NCI-H748 (cell line): ENCODE results near the gene SNX33.
"Not testable (repeated sequence)": the region's sequence is repeated elsewhere in the genome, so short reads cannot be mapped to it uniquely, and the experiment has no call there.

Source experiments
- DNase-seq: peaks from one replicate; lab custom pipeline; 2025; ENCODE audit not compliant: unreplicated experiment; lab: John Stamatoyannopoulos, UW

The SNX33 gene, protein sequence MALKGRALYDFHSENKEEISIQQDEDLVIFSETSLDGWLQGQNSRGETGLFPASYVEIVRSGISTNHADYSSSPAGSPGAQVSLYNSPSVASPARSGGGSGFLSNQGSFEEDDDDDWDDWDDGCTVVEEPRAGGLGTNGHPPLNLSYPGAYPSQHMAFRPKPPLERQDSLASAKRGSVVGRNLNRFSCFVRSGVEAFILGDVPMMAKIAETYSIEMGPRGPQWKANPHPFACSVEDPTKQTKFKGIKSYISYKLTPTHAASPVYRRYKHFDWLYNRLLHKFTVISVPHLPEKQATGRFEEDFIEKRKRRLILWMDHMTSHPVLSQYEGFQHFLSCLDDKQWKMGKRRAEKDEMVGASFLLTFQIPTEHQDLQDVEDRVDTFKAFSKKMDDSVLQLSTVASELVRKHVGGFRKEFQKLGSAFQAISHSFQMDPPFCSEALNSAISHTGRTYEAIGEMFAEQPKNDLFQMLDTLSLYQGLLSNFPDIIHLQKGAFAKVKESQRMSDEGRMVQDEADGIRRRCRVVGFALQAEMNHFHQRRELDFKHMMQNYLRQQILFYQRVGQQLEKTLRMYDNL

DNA sequence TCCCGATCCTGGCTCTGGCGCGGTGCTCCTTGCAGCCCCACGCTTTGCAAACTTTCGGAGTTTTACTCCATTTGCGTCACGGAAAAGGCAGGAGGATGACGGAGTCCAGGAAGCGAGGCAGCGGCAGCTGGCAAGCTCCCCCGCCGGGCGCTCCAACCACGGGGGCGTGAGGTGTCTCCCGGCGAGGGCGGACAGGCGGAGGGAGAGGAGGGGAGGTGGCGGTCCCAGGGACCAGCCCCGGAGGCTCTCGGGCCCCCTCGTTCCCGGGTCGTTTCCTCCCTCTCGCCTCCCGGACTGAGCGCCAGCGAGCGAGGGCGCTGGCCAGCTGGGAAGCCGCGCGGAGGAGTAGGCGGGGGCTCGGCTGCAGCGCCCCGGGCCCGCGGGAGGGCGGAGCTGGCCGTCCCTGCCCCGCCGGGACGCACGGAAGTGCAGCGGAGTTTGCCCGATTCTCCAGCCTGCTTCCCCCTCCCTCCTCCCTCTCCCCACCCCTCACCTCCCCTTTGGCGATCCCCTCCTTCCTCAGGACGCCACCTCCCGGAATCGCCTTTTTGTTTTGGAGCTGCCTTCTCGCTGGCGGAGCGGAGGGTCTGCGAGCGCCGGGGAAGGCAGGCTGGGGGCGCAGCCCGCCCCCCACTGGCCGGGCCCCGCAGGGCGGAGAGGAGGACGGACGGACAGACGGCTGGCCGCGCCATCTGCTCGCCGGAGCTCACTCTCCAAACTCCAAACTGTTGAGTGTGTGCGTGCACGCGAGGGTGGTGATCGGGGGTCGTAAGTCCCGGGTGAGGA lies at the start of gene SNX33:
SNX33 (plus strand) TSS at position 543 of the 786 bp plus-strand sequence. CDS start 1,191 bp downstream, outside the sequence.
- DNase-seq: peak; percentile 57

DNA sequence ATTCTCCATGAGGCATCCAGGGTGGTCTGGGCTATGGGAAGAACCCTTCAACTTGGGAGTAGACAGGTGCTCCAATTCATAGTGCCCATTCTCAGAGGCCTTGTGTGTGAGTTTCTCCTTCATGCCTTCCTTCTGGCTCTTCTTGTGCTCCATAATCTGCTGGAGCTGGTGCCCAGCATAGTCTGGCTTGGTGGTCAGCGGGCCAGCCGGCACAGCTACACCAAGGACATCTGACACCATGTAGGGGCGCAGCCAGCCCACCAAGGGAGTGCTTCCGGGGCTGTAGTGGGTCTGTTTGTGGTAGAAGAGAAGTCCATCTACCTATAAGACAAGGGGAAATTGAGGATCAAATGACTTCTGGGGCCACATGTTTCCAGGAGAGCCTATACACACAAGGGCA lies 49.4 kb upstream of the SNX33 start:
- DNase-seq: no peak

DNA sequence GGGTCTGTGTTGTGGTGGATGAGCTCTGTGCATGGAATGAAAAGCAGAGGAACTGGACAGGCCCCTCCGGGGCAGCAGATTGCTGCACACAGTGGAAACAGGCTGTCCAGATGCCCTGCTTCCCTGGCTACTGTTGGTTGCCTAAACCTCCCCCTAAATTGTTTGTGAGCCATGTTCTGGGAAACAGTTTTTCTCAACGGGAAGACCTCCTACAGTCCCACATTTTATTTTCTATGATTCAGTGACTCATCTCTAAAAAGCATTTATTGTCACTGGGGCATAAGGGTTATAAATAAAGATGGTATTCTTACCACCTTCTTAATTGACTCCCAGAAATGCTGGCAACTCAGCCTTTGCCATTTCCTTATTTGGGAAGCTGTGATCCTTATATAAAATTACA lies 48.3 kb upstream of the SNX33 start:
- no peak for DNase-seq

DNA sequence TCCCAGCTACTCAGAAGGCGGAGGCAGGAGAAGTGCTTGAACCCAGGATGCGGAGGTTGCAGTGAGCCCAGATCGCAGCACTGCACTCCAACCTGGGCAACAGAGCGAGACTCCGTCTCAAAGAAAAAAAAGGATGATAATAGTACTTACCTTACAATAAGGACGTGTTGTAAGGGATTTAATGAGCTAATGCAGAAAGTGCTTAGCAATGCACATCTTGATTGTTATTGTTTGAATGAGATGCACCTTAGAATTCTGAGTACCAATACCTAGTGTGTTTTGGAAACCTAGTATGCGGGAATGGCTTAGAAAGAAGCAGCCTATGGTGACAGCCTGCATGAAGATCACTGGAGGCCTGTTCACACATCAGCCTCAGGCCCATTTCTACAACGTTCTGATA lies 41.7 kb upstream of the SNX33 start:
- DNase-seq: no peak

DNA sequence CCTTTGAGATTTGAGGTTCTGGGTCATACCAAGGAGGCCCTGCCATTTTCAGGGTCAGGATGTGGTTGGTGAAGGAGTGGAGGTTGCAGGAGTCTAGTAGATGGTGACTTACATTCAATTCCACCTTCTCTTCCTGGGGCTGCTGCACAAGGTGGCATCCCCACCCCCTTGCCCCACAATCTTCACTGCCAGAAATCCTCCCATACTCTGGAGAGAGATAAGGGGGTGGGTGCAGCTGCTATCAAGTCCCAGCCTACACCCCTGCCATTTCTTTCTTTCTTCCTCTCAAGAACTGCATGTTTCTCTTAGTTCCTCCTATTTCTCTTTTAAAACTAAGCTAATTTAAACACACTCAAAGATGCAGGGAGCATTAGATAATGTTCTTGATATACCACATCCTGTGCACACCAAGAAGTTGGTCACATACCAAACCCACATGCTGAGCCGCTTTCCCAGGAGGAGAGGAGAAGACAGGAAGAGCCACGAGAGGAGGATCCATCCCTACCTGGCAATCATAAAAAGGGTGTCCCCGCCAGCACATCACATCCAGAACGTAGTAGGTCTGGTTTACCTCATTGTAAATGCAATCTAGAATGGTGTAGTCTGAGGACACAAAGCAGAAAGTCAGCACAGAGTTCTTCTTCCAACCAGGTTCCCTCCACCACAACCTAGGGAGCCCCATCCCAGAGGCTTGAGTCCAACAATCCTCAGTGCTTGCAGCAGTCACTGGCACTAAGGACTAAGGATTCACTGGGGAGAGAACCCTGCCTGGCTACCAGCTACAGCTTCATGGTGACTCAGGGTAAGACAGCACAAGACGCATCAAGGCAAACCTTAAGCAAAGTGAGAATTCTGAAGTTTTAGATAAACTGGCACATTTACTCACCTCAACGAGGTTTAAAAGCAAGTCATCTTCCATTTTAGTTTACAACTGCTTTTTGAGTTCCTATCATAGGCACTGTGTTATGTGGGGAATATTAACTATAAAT lies 40.7 kb upstream of the SNX33 start:
- DNase-seq: no peak

DNA sequence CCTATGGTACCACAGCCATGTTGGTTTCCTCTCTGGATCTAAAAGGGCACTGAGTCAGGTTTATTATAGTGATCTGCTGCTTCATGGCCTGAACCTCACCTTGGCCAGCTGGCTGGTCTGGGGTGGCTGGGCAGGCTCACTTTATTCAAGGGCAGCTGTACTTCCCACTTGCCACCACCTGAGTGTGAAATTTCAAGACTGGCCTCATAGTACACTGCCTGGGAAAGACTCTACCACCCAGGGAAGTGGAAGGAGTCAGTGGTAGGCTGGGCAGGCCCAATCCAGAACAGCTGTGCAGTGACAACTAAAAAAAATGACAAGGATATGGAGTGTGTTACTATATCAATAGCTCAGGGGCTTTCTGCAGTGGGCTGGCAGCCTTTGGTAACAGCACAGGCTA lies 30.9 kb upstream of the SNX33 start:
- DNase-seq: no peak

DNA sequence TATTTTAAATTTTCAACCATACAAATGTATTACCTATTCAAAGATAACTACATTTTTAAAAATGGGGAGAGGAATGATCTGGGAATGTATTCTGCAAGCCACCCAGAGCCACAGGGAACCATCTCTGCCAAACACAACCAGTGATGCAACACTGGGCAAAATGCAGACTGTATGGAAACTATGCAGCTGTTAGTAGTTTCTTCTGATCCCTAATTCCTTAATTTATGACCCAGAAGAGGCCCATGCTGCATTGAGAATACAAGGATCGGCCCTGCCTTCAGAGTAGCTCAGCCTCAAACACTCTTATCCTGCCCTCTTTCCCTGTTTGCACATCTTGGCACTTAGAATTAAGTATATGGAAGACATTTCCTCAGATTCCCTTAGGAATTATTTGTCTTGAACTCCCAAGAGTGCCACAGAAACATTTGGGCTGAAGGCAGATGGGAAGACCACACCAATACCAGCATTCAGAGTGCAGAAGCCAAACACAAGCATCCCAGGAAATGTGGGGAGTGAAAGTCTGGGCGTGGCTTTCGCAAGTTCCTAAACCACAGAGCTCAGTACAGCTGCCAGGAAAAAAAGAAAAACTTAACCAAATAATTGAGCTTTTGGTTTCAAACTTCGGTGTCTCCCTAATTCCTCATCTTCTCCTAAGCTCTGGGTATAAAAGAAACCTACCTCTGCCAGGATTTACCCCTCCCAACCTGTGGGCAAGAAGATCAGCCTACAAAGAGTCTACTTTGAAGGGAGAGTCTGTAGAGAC lies 27.5 kb upstream of the SNX33 start:
- DNase-seq: no peak

DNA sequence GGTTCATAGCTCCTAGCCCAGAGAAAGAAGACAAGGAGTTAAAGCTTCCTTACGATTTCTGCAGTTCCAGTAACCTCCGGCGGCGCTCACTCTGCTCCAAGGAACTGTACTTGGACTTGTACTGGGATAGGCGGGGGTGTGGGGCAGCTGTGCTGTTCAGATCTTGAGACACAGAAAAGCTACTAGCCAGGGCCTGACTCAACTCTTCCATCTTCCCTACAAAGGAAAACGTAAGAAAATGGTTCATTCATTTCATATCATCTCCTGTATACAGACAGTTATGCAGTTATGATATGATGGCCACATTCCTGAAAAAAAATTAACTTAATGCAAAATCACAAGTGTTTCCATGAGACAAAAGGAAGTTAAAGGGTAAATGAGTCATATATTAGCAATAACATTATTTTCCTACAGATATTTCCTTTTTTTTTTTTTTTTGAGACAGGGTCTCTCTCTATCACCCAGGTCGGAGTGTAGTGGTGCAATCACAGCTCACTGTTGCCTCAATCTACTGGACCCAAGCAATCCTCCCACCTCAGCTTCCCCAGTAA lies 26.8 kb upstream of the SNX33 start:
- DNase-seq: no peak

DNA sequence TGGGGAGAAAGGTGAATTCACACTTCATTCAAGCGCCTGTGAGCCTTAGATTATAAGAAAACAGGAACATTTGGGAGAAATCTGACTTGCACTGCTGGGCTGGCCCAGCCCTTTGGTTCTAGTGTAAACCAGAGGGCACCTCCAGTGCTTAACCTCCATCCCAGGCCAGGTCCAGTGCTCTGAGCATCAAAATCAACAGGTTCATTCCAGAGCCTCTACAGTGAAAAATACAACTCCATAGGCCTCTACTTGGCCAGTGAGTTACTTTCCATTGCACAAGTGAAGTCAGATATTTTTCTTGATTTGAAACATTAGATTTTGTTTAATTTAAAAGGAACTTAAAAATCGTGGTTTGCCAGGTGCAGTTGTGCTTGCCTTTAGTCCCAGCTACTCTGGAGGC lies 25.2 kb upstream of the SNX33 start:
- DNase-seq: no peak

DNA sequence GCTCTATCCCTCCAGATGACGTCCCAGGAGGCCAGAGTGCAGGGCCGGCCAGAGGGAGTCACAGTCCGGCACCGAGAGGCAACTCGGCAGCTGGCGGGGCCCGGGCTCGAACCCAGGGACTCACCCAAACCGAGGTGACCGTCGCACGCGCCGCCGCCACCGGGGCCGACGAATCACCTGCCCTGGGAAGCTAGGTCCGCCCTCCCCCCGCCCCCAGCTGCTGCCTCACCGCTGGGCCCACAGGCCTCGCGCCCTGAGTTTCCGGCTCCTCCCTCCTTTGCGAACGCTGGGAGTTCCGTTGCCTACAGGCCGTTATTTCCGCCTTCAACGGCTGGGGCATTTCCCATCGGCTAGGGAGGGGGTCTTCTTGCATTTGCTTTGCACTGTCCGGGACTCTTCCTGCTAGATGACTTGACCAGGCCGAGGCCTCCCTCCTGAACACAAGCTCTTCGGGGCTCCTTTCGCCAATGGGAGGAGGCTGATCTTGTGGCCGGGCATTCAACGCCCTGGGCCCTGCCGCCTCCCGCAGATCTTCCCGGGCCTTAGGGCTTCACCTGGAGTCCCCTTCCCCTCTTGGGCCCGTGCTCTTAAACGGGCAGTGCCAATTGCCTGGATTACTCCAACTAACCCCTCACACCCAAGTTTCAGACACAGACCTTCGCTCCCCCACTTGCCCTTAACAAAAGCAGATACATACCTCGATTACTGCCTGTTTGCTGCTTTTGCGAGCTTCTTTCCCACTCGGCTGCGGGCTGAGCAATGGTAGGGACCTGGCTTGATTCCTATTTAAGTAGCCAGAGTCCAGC lies 22.0 kb upstream of the SNX33 start, which contains the start of gene SNUPN:
SNUPN (minus strand) TSS at position 184 of the 806 bp plus-strand sequence. CDS start 4,674 bp downstream, outside the sequence.
- DNase-seq: peak; percentile 77

DNA sequence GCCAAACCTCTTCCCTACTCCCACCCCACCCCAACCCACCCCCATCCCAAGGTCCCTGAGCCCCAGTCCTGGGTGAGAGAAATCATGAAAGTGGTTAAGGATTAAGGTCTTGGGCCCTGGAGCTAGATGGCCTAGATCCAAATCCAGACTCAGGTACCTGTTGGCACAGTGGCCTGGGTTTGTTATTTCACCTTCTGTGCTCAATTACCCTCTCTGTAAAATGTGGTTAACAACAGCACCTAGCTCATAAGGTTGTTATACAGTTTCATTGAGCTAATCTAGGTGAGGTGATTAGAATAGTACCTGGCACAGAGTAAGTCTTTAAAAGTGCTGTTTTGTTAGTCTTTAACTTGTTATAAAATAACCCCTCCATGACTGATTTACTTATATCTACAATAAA lies 15.8 kb upstream of the SNX33 start:
- no peak for DNase-seq

DNA sequence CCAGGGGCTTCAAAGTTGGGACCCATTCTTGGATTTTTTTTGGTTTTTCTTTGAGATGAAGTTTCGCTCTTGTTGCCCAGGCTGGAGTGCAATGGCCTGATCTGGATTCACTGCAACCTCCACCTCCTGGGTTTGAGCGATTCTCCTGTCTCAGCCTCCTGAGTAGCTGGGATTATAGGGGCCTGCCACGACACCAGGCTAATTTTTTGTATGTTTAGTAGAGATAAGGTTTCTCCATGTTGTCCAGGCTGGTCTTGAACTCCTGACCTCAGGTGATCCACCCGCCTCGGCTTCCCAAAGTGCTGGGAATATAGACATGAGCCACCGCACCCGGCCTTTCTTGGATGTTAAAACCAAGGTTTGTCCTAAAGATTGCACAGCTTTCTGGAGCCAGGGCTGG lies 13.8 kb upstream of the SNX33 start:
- DNase-seq: not testable (repeated sequence)

DNA sequence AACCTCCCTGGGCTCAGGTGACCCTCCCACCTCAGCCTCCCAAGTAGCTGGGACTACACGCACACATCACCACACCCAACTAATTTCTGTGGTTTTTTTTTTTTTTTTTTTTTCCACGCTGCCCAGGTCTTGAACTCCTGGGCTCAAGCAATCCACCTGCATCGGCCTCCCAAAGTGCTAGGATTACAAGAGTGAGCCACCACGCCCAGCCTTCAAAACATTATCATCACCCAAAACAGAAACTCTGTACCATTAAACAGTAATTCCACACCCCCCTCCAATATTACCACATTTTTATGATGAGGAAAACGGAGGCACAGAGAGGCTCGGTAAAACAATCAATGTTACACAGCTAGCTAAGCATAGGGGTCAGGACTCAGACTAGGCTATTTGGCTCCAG lies 11.7 kb upstream of the SNX33 start:
- DNase-seq: no peak

DNA sequence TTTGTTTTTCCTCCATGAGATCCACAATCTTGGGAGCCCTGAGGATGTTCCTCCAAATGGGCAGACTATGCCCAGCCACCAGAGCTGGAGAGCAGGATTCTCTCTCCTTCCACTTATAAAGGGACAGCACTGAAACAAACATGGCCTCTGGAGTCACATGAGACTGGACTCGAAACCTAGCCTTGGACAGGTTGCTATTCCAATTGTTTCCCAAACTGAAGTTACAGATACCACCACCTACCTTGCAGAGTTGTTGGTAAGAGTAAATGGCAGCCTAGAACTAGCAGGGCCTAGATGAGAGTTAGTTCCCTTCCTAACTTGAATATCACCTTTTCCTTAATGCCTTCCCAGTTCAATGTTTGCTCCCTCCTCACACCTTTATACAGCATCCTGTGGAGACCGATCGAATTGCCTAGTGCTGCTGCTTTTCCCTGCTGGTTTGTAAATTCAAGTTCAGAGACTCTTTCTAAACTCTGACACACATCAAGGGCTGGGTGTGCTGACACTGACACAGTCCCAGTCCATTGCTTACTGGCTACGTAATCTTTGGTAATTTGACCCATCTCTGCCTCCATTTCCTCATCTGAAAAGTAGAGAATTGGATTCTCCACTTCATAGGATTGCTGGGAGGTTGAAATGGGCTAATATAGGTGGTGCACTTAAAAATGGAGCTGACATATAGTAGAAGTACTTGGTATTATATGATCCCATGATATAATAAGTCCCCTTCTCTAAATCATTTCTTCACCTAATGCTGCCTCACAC lies 10.3 kb upstream of the SNX33 start:
- no peak for DNase-seq

DNA sequence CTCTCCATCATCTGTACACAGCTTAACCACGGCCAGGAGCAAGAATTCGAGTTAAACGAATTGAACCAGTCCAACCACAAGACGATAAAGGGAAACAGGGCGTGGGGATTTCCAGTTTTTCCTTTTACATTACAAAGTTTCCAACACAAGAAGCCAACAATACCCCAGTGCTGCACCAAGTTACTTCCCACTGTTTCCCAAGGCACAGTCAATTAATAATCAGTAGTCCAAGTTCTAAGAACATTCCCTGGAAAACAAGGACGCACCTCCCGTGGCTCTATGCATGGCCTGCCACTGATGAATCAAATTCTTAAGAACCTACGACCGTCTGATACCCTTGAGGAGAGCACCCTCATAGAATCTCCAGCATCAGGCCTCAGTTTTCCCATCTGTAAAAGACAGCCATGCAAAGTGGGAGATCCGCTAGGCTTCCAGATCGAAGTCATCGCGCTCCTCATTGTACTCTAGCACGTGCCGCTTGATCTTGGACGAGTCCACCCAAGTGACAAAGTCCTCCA lies 8.5 kb upstream of the SNX33 start:
- DNase-seq: no peak

DNA sequence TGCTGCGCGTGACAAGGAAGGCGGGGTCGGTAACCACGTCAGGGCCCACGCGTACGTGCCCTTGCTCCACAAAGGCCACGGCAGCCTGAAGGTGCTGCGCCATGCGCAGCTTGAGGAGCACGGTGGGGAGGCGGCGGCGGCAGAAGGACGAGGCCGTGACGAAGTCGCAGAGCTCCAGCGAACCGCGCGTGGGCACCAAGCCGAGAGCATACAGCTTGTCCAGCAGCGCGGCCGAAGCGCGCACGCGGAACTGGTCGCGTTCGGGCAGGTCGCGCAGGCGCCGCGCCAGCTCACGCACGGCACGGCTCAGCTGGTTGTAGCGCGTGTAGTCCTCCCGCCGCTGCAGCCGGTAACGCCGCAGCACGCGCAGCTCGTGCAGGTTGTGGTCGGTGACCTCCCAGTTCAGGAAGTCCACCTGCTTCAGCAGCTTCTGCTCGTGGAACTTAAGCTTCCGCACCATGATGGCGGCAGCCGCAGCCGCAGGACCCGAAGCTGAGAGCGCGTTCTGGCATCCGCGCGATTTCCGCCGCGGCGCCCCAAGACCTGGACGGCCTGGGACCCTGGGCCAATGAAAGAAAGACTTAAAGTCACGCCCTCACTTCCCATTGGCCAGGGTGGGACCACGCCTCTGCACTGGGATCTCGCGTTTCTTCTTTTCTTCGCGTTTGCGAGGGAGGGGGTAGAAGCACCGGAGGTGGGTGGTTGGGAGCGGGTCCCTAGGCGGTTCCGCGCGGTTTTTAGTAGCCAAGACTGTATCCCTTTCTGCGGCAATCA lies 7.8 kb upstream of the SNX33 start, which contains the start of gene IMP3:
IMP3 (minus strand) TSS at position 516 of the 774 bp plus-strand sequence; CDS start at position 460, 56 bp downstream.
- peak; percentile 97 for DNase-seq
